GM12801 (cell line): ENCODE measurements around the gene ASCL2.

Source experiments
- CTCF ChIP-seq: IDR thresholded peaks from one replicate; pipeline ENCODE4 v1.5.1; 2011; ENCODE audit warnings: control low read depth; ENCODE audit not compliant: insufficient read length; ENCODE audit errors: extremely low read depth

The ASCL2 gene

GRCh38 chr11:2310786-2311352, 40.5 kb upstream of the ASCL2 start:
- no peak for TF ChIP-seq CTCF

DNA sequence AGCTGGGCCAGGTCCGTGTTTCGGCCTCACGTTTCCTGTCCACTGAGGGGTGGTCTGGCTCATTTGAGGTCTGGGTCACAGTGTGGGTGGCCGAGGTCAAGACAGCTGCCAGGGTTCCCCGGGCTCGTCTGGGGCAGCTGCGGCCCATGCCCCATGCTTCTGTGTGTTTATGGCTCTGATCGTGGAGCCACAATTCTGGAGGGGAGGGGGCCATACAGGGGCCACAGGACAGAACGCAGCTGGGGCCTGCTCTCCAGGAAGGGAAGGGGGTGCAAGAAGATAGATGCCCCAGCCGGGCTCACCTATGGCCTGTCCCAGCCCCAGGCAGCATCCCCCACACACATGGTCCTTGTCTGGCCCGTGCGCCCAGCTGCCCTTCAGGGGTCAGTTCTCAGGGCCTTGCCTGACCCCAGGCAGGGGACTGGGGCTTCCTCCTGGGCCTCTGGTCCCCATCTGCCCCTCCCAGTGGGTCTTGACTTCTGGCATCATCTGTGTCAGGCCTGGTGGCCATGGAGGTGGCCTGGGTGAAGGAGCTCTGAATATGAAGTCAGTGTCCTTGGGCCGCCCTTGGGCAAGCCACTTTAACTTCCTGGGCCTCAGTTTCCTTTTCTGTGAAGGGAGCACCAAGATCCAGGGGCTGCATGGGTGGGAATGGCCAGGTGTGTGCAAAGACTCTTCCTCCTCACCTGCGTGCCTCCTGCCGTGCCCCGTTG, 39.8 kb upstream of the ASCL2 start:
- no peak for TF ChIP-seq CTCF

GRCh38 chr11:2309251-2310072, 39.1 kb upstream of the ASCL2 start:
- no peak for TF ChIP-seq CTCF

GRCh38 chr11:2308713-2309112, 38.3 kb upstream of the ASCL2 start:
- TF ChIP-seq CTCF: no peak

- no peak for TF ChIP-seq CTCF
These were observed 37.3 kb upstream of the ASCL2 start for GRCh38 chr11:2307501-2308331.

GRCh38 chr11:2306877-2307500, 36.6 kb upstream of the ASCL2 start:
- no peak for TF ChIP-seq CTCF
